ENCODE data around the gene WASHC2A.
"Not testable (repeated sequence)": the region's sequence is repeated elsewhere in the genome, so short reads cannot be mapped to it uniquely, and the experiment has no call there.

WASHC2A gene

GRCh38 chr10:50061548-50061947, 6.2 kb upstream of the WASHC2A start:
- not testable (repeated sequence) for DNase-seq

GRCh38 chr10:50063100-50063499, 4.7 kb upstream of the WASHC2A start:
- no peak for DNase-seq

- DNase-seq = not testable (repeated sequence)
Measured at GRCh38 chr10:50068352-50068659, 552 bp downstream of the WASHC2A start.

- DNase-seq = not testable (repeated sequence)
Measured at GRCh38 chr10:50075139-50075538, 7.4 kb downstream of the WASHC2A start.

- DNase-seq = not testable (repeated sequence)
Measured at GRCh38 chr10:50075544-50075943, 7.8 kb downstream of the WASHC2A start.

DNA sequence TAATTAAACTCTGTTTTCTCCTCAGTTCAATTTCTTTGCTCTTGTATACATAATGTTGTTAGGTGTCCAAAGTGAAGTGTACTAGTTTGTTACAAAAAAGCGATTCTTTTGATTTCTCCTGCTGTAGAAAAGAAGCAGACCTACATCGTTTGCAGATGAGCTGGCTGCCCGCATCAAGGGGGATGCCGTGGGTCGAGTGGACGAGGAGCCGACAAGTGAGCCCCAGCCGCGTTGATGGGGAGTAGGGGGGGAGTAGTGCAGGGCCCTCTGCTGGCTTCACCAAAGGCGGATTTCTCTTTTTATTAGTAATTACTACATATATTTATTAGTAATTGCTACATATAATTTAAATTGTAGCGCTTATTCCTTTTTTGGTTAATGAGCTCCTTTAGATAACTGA, 23.6 kb downstream of the WASHC2A start:
- DNase-seq = not testable (repeated sequence)

- not testable (repeated sequence) for DNase-seq
Measured at GRCh38 chr10:50092928-50093327, 25.2 kb downstream of the WASHC2A start.

DNA sequence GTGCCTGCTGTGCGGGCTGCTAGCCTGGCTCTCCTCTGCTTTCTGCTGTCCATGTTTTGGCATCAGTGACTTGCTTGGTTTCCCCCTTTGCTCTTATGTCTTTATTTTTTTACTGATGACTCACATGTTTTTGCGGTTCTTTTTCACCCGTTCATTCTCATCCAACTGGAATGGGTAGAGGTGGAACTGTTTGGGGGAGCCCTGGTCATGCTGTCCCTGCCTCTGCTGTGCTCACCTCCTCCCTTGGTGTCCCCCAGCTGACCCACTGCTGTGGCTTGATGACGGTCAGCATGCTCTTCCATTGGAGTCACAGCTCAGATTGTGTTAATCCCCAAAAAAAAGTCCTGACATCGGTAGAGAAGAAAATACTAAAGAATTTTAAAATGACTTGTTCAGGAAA, 26.9 kb downstream of the WASHC2A start:
- not testable (repeated sequence) for DNase-seq

- not testable (repeated sequence) for DNase-seq
Measured at GRCh38 chr10:50095402-50095801, 27.6 kb downstream of the WASHC2A start.

- DNase-seq = not testable (repeated sequence)
Measured at GRCh38 chr10:50096722-50097121, 29.0 kb downstream of the WASHC2A start.

DNA sequence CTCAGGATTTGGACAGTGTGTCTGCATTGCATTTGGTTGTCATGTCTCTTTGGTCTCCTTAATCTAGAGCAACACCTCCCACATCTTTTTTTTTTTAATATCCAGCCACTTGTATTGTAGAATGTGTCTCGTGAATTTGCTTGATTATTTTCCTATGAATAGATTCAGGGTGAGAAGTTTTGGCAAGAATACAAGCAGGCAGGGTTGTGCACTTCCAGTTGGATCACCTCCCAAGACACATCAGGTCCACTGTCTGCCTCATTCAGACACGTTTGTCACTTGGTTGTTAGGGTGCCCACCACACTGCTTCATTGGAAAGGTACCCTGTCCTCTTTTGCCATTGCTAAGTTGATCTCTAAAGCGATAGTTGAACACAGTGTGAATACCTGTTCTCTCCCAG, 30.9 kb downstream of the WASHC2A start:
- not testable (repeated sequence) for DNase-seq

- not testable (repeated sequence) for DNase-seq
Measured at GRCh38 chr10:50101139-50101582, 33.4 kb downstream of the WASHC2A start.

DNA sequence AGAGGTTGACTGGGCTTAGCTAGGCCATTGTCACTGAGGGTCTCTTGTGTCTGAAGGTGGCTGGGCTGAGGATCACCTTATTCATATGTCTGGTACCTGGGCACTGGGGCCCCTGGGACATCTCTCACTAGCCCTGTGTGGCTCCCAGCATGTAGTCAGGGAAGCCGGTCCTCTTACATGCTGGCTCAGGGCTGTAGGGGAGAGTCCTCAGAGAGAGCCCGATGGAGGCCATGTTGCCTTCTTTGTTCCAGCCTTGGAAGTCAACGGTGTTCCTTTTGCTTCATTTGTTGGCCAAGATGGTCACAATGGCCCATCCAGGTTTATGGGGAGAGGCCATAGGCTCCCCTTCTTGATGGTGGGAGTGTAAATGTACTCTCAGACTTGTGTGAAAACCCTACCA, 34.0 kb downstream of the WASHC2A start:
- not testable (repeated sequence) for DNase-seq

DNA sequence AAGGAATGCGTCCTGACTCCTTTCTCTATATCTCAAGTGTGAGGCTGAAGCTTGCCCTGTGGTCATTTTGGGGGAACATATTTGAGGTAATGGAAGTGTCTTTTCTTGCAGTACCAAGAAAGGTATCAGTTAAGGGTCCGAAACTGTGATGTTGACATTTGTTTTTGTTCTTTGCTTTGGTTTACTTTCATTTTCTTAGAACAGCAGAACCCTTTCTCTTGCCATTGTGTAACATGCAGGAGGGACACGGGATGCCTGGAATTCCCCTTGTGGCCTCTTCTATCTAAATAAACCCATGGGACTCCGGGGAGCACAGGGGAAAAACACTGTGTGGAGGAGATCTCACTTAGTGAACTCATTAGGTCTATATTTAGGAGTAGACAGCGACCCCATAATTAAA, 34.5 kb downstream of the WASHC2A start:
- not testable (repeated sequence) for DNase-seq

DNA sequence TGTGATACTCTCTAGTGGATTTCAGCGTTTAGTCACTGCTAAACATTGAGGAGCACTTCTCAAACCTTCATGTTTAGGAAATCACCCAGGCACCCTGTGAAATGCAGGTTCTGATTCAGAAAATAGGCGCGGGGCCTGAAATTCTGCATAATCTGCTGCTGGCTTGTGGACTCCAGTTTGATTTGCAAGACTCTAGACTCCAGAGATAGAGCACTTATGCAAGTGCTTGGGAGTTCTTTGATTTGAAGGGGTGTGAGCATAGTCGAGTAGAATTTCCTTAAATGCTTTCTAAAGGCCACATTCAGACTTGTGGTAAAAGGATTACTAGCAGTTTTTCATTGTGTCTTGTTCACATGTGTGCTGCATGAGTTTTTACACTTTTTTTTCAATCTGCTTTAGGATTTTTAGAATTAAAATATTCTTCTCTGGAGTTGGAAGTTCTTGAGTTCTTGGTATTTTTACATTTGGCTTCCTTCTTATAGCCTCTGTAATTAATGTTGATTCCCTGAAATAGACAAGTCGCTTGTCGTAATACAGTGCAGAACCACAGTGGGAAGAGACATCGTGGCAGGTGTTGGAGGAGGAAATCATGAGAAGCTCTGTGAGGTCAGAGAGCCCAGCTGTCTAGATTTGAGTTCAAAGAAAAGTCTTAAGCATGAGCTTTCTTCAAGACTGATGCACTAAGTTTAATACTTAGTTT, 41.4 kb downstream of the WASHC2A start:
- not testable (repeated sequence) for DNase-seq

DNA sequence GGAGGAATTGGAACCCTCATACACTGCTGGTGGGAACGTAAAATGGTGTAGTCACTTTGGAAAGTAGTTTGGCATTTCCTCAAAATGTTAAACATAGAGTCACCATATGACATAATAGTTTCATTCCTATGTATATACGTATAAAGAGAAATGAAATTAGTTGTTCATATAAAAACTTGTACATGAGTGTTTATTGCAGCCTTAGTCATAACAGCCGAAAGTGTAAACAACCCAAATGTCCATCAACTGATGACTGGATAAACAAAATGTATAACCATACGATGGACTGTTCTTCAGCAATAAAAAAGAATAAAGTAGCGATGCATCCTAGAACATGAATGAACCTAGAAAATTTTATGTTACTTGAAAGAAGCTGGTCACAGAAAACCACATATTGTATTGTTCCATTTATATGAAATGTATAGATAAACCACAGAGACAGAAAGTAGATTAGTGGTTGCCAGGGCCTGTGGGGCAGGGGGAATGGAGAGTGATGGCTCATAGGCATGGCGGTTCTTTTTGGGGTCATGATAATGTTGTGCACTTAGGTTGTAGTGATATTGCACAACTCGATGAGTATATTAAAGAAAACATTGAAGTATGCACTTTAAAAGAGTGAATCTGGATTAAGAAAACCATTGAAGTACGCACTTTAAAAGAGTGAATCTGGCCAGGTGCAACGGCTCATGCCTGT, 44.8 kb downstream of the WASHC2A start:
- not testable (repeated sequence) for DNase-seq

DNA sequence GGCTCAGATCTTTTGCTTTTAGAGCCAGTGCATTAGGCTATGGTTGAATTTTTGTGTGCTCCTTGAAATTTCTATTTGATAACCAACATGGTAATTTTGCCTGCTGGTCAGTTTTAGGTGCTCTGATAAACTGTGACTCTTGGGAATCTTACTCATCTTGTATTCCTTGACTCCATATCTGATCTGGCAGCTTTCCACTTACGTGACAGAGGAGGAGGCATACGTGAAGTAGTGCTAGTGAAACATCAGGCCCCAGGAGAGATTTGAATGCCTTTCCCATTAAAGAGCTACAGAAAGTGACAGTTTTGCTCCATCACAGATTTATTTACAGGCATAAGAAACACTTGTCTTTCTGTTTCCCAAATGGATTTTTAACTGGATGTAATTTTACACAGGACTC, 59.0 kb downstream of the WASHC2A start:
- DNase-seq = not testable (repeated sequence)

DNA sequence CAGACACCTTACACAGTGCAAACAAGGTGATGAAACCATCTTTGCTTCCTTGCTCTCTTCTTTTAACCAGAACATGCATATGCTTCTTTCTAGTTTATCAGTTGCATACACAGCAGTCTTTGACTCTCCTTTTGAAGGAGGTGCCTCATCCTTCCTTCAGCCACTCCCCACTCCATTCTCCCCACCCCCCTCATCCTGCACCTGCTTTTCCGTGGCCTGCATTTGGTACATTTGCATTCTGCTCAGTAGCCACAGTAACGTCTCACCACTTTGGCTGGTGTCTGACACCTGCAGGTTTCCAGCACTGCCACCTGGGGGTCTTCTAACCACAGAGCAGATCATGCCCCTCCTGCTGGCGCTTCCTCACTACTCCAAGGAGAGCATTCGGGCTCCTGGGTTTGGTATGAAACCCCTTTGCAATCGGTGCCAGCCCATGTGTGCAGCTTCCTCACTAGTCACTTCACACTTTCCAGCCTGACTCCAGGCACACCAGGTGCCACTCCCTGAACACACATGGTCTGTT, 60.1 kb downstream of the WASHC2A start:
- DNase-seq = not testable (repeated sequence)

GRCh38 chr10:50131245-50131965, 63.7 kb downstream of the WASHC2A start:
- DNase-seq = not testable (repeated sequence)

DNA sequence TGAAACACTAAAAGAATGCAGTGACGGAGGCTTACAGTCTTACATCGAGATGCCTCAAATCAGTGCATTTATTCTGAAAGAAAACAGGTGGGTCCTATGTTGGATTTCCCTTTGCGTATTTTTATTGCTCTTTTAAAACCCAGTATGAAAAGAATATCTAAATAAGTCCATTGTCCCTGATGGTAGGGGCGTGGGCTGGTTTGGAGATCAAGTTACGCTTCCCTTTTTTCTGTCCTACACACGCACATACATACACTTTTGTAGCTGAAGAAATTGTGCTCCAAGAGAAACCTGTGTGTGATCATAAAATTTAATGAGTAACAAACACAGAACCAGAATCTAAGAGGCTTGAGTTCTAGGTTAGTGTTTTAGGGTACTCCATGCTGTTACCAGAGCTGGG, 64.6 kb downstream of the WASHC2A start:
- DNase-seq = not testable (repeated sequence)

DNA sequence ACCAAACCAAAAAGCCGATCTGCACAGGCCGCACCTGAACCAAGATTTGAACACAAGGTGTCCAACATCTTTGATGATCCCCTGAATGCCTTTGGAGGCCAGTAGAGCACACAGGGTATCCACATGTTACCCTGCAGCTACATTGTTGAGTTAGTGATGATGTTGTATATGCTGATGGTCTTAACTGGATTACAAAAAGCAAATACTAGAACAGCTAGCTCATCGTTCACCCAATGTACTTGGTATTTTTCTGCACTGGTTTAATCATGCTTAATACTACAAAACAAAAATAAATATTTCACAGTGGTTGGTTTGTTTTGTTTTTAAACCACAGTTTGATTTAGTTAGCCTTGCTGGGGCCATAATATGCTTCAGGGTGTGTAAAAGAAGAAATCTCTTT, 65.1 kb downstream of the WASHC2A start:
- not testable (repeated sequence) for DNase-seq

DNA sequence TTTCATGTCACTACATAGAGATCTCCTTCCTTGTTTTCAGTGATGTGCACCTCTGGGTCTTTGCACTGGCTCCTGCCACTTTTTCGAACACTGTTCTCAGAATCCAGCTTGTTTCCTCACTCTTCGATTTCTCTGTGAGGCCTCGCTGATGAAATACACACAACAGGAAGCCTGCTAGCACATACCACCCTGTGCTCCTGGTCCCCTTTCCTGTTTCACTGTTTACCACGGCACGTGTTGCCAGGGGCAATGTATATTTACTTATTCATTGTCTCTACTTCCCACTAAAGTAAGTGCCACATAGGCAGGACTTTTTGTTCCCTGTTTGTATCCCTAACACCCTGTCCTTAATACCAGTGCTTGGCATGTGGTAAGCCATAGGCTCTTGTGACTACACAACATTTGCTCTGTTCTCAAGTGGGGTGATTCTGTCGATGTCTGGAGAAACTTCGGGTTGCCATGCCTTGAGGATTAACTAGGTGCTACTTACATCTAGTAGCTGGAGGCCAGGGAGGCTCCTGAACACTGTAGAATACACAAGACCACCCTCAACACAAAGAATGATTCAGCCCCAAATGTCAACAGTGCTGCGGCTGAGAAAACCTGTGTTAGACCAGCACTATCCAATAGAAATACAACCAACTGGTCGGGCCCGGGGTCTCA, 75.9 kb downstream of the WASHC2A start:
- not testable (repeated sequence) for DNase-seq

- DNase-seq = not testable (repeated sequence)
Measured at GRCh38 chr10:50145575-50145974, 77.8 kb downstream of the WASHC2A start.
